IMR-90 (cell line): ENCODE measurements around the gene CAMK2D. TPM values are rescaled to one million over a fixed set of nuclear protein-coding genes. Genes with fewer than 3 reads are reported as not detected.

Source experiments
- ATAC-seq: fragments of 200-7000 bp; cut with Tn5 transposase; 2 replicates; pipeline ENCODE4 v1.9.1; 2020; ENCODE audit warnings: low read depth, mild to moderate bottlenecking, moderate library complexity
- BruUV-seq: library from RNA; stranded (reverse); fragments of 400-500 nt; replicated peaks from 2 replicates; lab custom pipeline; 2021; lab: Mats Ljungman, UMichigan
- CTCF ChIA-PET: fragments of 300-600 bp; formaldehyde crosslinking; extraction: SDS; loops from one replicate; lab custom pipeline; 2021; ENCODE audit warnings: antibody characterized with exemption; lab: Yijun Ruan, JAX
- POLR2A ChIA-PET: fragments of 300-600 bp; sonication (Branson Sonifier 250); formaldehyde crosslinking; loops from one replicate; lab custom pipeline; 2022; ENCODE audit warnings: antibody characterized with exemption; ENCODE audit not compliant: unreplicated experiment; lab: Charles Lee
- DNase-seq: peaks from one replicate; pipeline ENCODE4 v3.0.0; 2013
- H2AFZ ChIP-seq: replicated peaks from 2 replicates; pipeline ENCODE3; 2013; ENCODE audit warnings: low read length, mild to moderate bottlenecking; ENCODE audit not compliant: poor library complexity
- H2AK5ac ChIP-seq: 2 replicates; pipeline ENCODE4 v1.6.1; 2013; ENCODE audit warnings: low read depth, low read length, inconsistent platforms
- H2AK9ac ChIP-seq: replicated peaks from 2 replicates; pipeline ENCODE3; 2013; ENCODE audit warnings: mild to moderate bottlenecking, low read depth, low read length, moderate library complexity; ENCODE audit not compliant: poor library complexity
- H2BK120ac ChIP-seq: 2 replicates; pipeline ENCODE4 v1.6.1; 2013; ENCODE audit warnings: low read depth, low read length, inconsistent platforms
- H2BK15ac ChIP-seq: 3 replicates; pipeline ENCODE4 v1.6.1; 2013; ENCODE audit warnings: low read depth, low read length, inconsistent platforms
- H2BK20ac ChIP-seq: 2 replicates; pipeline ENCODE4 v1.6.1; 2013; ENCODE audit warnings: low read depth, mild to moderate bottlenecking, inconsistent platforms, low read length, moderate library complexity
- H2BK5ac ChIP-seq: 2 replicates; pipeline ENCODE4 v1.6.1; 2013; ENCODE audit warnings: mild to moderate bottlenecking, low read depth, low read length, inconsistent platforms; ENCODE audit not compliant: poor library complexity, severe bottlenecking
- H3K14ac ChIP-seq: replicated peaks from 2 replicates; pipeline ENCODE4 v1.6.1; 2013; ENCODE audit warnings: low read depth, low read length, inconsistent platforms
- H3K18ac ChIP-seq: 2 replicates; pipeline ENCODE4 v1.6.1; 2013; ENCODE audit warnings: low read depth, low read length, control low read depth
- H3K23ac ChIP-seq: 2 replicates; pipeline ENCODE4 v1.6.1; 2013; ENCODE audit warnings: low read depth, low read length, inconsistent platforms
- H3K27ac ChIP-seq: 2 replicates; pipeline ENCODE4 v1.5.1; 2013; ENCODE audit warnings: mild to moderate bottlenecking, control low read depth, low read length; ENCODE audit not compliant: insufficient read depth
- H3K27me3 ChIP-seq: 2 replicates; pipeline ENCODE4 v1.6.1; 2013; ENCODE audit warnings: low read length; ENCODE audit not compliant: control insufficient read depth, insufficient read depth
- H3K36me3 ChIP-seq: 2 replicates; pipeline ENCODE4 v1.6.1; 2013; ENCODE audit warnings: low read length, mixed read lengths; ENCODE audit not compliant: control insufficient read depth, insufficient read depth
- H3K4ac ChIP-seq: 2 replicates; pipeline ENCODE4 v1.6.1; 2013; ENCODE audit warnings: low read depth, low read length, inconsistent platforms
- H3K4me1 ChIP-seq: 2 replicates; pipeline ENCODE4 v1.6.1; 2013; ENCODE audit warnings: low read length, mixed read lengths; ENCODE audit not compliant: control insufficient read depth, insufficient read depth
- H3K4me2 ChIP-seq: 2 replicates; pipeline ENCODE4 v1.6.1; 2013; ENCODE audit warnings: low read depth, mild to moderate bottlenecking, control low read depth, low read length, moderate library complexity
- H3K4me3 ChIP-seq: 2 replicates; pipeline ENCODE4 v1.5.1; 2013; ENCODE audit warnings: low read depth, mild to moderate bottlenecking, control low read depth, low read length, moderate library complexity; ENCODE audit not compliant: insufficient read depth
- H3K56ac ChIP-seq: 2 replicates; pipeline ENCODE4 v1.6.1; 2013; ENCODE audit warnings: low read length, inconsistent platforms; ENCODE audit not compliant: insufficient read depth; ENCODE audit errors: extremely low read depth
- H3K79me1 ChIP-seq, 2 experiments: 2 replicates each; pipeline ENCODE4 v1.6.1; 2013; ENCODE audit warnings: low read length in 2 of 2, inconsistent platforms in 1 of 2, low read depth in 1 of 2
- H3K9ac ChIP-seq: 2 replicates; pipeline ENCODE4 v1.6.1; 2013; ENCODE audit warnings: low read depth, low read length, control low read depth
- H3K9me1 ChIP-seq: 2 replicates; pipeline ENCODE4 v1.6.1; 2013; ENCODE audit warnings: low read length, inconsistent platforms; ENCODE audit not compliant: insufficient read depth
- H3K9me3 ChIP-seq: 2 replicates; pipeline ENCODE4 v1.6.1; 2013; ENCODE audit warnings: low read length; ENCODE audit not compliant: control insufficient read depth, insufficient read depth
- H4K20me1 ChIP-seq: 2 replicates; pipeline ENCODE4 v1.6.1; 2013; ENCODE audit warnings: low read length, inconsistent platforms; ENCODE audit not compliant: insufficient read depth
- H4K5ac ChIP-seq: 2 replicates; pipeline ENCODE4 v1.6.1; 2013; ENCODE audit warnings: mild to moderate bottlenecking, low read depth, low read length, control low read depth
- H4K8ac ChIP-seq, 2 experiments: 2 replicates each; pipeline ENCODE4 v1.6.1; 2013; ENCODE audit warnings: low read depth in 2 of 2, low read length in 2 of 2, control low read depth in 1 of 2, inconsistent platforms in 1 of 2
- H4K91ac ChIP-seq: 2 replicates; pipeline ENCODE4 v1.6.1; 2013; ENCODE audit warnings: low read depth, low read length, inconsistent platforms; ENCODE audit not compliant: insufficient read depth
- CEBPB ChIP-seq: IDR thresholded peaks from 2 replicates; pipeline ENCODE4 v1.6.1; 2012; ENCODE audit warnings: low read depth, low read length, improper control_type of control experiment
- MAFK ChIP-seq: IDR thresholded peaks from 2 replicates; pipeline ENCODE4 v1.6.1; 2012; ENCODE audit warnings: low read depth, low read length, improper control_type of control experiment
- RCOR1 ChIP-seq: IDR thresholded peaks from 2 replicates; pipeline ENCODE4 v1.6.1; 2012; ENCODE audit warnings: mild to moderate bottlenecking, low read length, improper control_type of control experiment; ENCODE audit not compliant: insufficient replicate concordance
- SMC3 ChIP-seq: fragments of 150-350 bp; IDR thresholded peaks from 2 replicates; pipeline ENCODE4 v1.6.1; 2016; ENCODE audit warnings: low read depth, mild to moderate bottlenecking, antibody characterized with exemption, low read length, moderate library complexity
- dilution Hi-C: fragments of 300-500 bp; cut with HindIII; formaldehyde crosslinking; loops from one replicate; pipeline ENCODE4 v1.14.3; 2018; ENCODE audit warnings: low sequenced_read_pairs; ENCODE audit not compliant: unreplicated experiment
- in situ Hi-C: fragments of 300-500 bp; cut with MboI; formaldehyde crosslinking; loops from 3 replicates; pipeline ENCODE4 v1.14.3; 2019; ENCODE audit warnings: low sequenced_read_pairs, inconsistent platforms, mixed read lengths
- intact Hi-C: fragments of 100-400 bp; cut with micrococcal nuclease; formaldehyde crosslinking; loops from 2 replicates; pipeline ENCODE4 v1.10.0; 2022
- polyA plus RNA-seq, 3 experiments: library from polyadenylated mRNA; depleted of rRNA; stranded (reverse); fragments of >200 nt; gene quantifications; 2 replicates each; pipeline ENCODE4 v1.2.3, GENCODE V29; 2012; ENCODE audit warnings: low replicate concordance in 1 of 3
- total RNA-seq: library from RNA; depleted of rRNA; stranded (reverse); fragments of >200 nt; gene quantifications from 2 replicates; pipeline ENCODE4 v1.2.3, GENCODE V29; 2012
- TF ChIP-seq, protein P1 (sequence below): conservative IDR thresholded peaks from 2 replicates; pipeline ENCODE4 v1.5.1; 2012; ENCODE audit warnings: mild to moderate bottlenecking, low read depth, low read length, improper control_type of control experiment

The CAMK2D gene
- total and polyA plus RNA-seq, 2 of the 4 experiments (the other 2 are of a cell fraction): 44.6 to 156 TPM

GRCh38 chr4:113739197-113739596 lies 22.3 kb downstream of the CAMK2D start:
- Histone ChIP-seq H4K5ac (no peak overlapping the region), H2AK9ac (no peak overlapping the region), H3K9me3 (no peaks in the 10 kb centered on the region), H3K79me1 (peaks cover 25 to 45% of the 10 kb centered on the region in 2 experiments), H4K20me1 (peaks cover 9% of the 10 kb centered on the region; the same call in 1 of the 2 replicates), H2BK20ac (no peak overlapping the region), H3K4ac (no peak overlapping the region), H3K9ac (no peak overlapping the region), H3K9me1 (peaks cover 2% of the 10 kb centered on the region; the same call in 1 of the 2 replicates), H2AK5ac (no peak overlapping the region), H3K4me1 (peaks cover 2% of the 10 kb centered on the region; the same call in 1 of the 2 replicates), H3K14ac (no peak overlapping the region), H3K23ac (no peak overlapping the region), H3K4me3 (no peak overlapping the region), H4K91ac (no peak overlapping the region), H2AFZ (no peak overlapping the region), H3K36me3 (no peaks in the 10 kb centered on the region; the same call in 1 of the 2 replicates), H2BK5ac (no peak overlapping the region), H3K18ac (no peak overlapping the region), H3K4me2 (peak overlapping the region; percentile 31; the same call in 1 of the 2 replicates), H2BK120ac (no peak overlapping the region), H4K8ac (no peak overlapping the region), H3K27ac (no peak overlapping the region), H3K56ac (no peak overlapping the region), H3K27me3 (no peaks in the 10 kb centered on the region), H2BK15ac (no peak overlapping the region)
- ATAC-seq: no peak
- POLR2A ChIA-PET: no interaction called here
- dilution Hi-C loops (no loop called here), intact Hi-C loops (no loop called here), in situ Hi-C loops (no loop called here)
- CTCF ChIA-PET: interaction anchor here (0.6 kb wide), 1 partner anchor 107 kb away, joined by 3 read pairs; no protein-coding TSS in a partner anchor
- BruUV-seq: no TSS peak
- TF ChIP-seq CEBPB: no peak
- TF ChIP-seq SMC3: no peak
- TF ChIP-seq MAFK: no peak
- TF ChIP-seq RCOR1: no peak
- TF ChIP-seq, protein P1, sequence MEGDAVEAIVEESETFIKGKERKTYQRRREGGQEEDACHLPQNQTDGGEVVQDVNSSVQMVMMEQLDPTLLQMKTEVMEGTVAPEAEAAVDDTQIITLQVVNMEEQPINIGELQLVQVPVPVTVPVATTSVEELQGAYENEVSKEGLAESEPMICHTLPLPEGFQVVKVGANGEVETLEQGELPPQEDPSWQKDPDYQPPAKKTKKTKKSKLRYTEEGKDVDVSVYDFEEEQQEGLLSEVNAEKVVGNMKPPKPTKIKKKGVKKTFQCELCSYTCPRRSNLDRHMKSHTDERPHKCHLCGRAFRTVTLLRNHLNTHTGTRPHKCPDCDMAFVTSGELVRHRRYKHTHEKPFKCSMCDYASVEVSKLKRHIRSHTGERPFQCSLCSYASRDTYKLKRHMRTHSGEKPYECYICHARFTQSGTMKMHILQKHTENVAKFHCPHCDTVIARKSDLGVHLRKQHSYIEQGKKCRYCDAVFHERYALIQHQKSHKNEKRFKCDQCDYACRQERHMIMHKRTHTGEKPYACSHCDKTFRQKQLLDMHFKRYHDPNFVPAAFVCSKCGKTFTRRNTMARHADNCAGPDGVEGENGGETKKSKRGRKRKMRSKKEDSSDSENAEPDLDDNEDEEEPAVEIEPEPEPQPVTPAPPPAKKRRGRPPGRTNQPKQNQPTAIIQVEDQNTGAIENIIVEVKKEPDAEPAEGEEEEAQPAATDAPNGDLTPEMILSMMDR: no peak
- no peak for DNase-seq
